Stimulated activated CD8-positive, alpha-beta memory T cell treated with anti-CD3 and anti-CD28 coated beads, Interleukin-12 subunit alpha, Interleukin-12 subunit beta, amount 100 ng/mL, for 4 hours (primary cell): ENCODE measurements around the gene EPHA4.

Experiments
- DNase-seq: peaks from one replicate; pipeline ENCODE4 v3.0.0-alpha.2; 2020; ENCODE audit warnings: low read depth

The EPHA4 gene

DNA sequence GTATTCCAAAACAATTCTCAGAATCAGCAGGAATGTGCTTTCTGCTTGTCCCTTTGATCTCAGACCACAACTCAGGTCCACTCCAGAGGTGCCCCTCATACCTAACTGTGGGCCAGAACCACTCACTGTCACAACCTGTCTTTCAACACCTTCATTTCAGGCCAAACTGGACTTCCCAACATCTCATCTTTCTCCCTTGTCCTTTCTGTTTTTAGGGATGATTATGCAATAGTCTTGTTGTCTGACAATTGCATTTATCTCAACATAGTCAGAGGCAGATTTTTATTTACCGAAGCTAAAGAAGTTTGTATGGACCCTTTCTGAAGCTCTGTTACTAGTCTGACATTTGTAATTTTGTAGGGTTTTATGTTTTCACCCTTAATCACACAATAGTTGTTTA is 95.9 kb downstream of the EPHA4 start:
- no peak for DNase-seq

GRCh38 chr2:221473451-221473850 is 98.7 kb downstream of the EPHA4 start:
- DNase-seq: no peak

DNA sequence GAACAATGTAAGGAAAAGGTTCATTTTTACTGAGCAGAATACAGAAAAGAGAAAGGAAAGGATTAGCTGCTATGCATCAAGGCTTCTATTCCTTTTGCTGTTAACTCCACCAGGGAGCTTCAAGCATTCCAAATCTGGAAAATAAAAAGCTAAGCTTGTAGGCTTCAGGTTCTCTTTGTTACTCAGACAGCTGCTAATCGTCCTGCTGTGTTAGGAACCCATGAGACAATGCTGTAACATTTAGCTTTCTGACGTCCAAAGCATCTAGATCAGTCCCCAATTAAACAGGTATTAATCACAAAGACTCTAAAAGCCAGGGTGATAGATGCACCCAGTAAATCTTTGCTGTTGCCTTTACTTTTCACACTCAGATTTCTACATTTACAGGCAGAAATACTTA is 103.8 kb downstream of the EPHA4 start:
- no peak for DNase-seq

DNA sequence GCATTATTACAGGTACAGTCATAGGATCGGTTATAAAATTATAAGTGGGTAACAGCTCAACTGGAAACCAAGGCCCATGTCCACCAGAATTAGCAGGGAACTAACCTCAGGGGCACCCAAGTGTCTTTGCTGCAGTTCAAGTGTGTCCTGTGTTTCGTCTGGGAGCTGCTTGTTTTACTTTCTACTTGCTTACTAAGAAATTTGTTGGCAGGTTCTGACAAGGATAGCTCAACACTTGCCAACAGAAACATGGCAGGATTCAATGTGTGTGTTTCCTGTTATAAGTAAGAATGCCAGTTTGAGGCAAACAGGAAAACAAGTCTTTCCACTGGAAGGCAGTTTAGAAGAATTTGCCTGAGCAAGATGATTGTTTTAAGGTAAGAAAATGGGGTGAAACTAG is 104.5 kb downstream of the EPHA4 start:
- DNase-seq: no peak

- DNase-seq: no peak
Measured at GRCh38 chr2:221466744-221467143, 105.4 kb downstream of the EPHA4 start.

DNA sequence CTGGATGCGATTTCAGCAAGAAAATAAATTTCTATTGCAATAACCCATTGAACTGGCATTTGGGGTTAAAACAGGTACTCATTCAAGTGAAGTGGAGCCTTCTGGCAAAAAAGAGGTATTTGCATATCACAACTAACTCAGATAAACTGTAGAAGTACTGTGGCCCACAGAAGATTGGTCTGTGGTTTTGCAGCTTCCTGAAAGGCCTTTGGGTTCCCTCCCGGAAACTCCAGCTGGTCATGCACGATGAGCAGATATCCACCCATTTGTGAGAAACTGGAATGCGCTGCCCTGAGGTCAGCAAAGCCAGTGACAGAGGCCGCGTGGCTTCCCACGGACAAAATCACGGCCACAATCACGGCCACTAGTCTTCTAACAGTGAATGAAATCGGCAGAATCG is 106.3 kb downstream of the EPHA4 start:
- no peak for DNase-seq

- no peak for DNase-seq
Measured at GRCh38 chr2:221464971-221465370, 107.1 kb downstream of the EPHA4 start.

- DNase-seq: no peak
Measured at GRCh38 chr2:221463241-221463896, 108.7 kb downstream of the EPHA4 start.

GRCh38 chr2:221461901-221462300 is 110.2 kb downstream of the EPHA4 start:
- DNase-seq: no peak

DNA sequence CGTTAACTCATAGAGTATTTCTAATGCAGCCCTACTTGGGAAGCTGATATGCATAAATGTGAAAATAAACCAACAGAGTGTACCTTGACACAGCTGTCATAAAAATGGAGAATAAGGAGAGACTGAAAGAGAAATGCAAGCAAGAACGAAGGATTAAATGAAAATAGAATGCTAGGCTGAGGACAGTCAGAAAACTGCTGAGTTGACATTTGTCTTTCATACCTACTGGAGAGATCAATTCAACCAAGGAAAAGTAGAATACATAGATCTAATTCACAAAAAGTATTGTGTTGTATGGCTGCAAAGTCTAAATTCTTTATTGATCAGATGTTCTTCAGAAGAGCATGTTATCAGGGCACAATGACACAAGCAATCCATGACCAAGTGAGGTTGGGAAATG is 112.0 kb downstream of the EPHA4 start:
- DNase-seq: no peak

DNA sequence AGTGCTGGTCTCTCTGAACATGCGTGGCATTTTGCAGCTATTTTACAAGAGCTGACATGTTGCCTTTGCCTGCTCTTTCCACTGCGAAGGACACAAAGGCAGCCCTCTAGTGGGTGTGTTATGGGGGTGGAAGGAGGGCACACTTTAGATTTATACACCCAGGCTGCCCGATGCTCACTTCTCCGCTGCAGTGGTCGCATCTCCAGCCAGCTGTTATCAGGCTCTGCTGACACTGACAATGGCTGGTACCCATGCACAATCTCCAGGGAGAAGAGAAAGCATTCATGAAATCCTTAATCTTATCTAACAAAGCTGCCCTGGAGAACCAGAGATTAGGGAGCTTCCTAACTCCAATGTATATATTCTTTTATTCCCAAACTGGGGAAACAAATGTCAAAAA is 113.5 kb downstream of the EPHA4 start:
- DNase-seq: no peak

DNA sequence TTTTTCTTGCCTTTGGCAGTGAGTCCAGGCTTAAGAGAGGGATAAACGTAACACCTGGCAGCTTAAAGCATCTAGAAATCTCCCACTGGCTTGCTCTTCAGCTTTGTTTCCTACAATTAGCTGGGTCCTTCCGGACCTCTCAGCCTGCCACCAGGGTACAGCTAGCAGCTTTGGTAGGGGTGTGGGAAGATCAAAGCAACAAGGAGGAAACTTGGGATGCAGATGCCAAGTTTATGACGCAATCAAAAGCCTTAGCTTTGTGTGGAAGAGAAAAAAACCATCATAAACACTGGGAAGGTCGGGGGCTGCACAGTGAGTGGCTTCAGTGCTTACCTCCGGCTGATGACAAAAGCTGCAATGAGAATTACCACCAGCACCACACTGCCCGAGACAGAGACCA is 116.9 kb downstream of the EPHA4 start:
- DNase-seq: no peak

GRCh38 chr2:221454459-221455105 is 117.5 kb downstream of the EPHA4 start:
- no peak for DNase-seq

DNA sequence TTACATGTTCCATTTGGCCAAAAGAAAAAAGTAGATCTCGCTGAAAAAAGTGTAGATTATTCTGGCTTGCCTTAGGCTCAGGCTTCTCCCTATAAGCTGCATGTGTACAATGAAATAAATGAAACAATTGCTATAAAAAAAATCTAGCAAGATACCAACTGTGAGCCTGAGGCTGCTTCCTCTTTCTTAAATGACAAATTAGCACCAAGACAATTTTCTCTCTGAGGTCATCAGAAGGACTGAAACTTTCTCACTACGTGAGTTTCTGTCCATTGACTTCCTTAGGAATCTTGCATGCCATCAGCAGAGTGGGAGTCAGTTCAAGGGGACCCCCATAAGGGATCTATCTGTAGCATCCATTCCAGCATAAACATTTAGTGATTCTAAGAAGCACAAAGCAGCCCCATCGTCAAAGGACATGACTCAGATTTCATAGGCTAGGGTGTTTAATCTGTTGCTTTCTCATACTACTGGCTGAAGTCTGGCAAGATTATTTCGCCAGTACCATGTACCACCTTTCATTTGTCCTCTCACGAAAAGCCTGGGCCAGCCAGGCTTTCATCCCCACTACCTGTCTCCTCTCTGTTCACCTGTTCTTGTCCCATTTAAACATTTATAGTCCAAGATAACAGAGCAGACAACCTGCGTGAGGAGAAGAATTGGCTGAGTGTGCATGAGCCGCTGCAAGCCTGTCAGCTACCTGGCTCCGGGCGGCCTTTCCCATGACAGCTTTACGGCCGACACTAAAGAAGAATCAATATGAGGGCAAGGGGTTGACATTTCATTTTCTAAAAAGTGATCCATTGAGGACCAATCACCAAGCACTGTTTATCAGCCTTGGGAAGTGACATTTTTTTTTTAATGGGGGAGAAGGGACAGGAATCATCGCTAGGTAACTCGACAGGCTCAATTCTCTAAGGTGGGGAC is 120.0 kb downstream of the EPHA4 start:
- DNase-seq: no peak

- DNase-seq: no peak
Measured at GRCh38 chr2:221450280-221450679, 121.8 kb downstream of the EPHA4 start.

DNA sequence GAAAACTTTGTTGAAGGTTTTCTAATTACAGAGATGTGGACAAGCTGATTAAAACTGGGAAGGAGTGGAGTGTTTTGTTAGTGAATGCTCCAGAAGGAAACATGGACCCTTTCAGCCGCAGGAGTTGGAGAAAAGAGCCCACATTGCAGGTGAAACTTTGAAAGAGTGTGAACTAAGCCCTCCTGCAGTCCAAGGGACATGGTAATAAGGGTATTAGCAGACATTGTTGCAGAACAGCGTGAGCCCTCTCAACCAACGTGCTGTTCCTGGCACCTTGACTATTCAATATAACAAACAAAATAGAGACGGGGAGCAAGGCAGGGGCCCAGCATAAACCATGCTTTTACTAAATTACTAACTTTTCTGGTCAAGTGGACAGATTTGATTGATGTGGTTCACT is 122.7 kb downstream of the EPHA4 start:
- no peak for DNase-seq

- DNase-seq: no peak
Measured at GRCh38 chr2:221448844-221449390, 123.2 kb downstream of the EPHA4 start.

DNA sequence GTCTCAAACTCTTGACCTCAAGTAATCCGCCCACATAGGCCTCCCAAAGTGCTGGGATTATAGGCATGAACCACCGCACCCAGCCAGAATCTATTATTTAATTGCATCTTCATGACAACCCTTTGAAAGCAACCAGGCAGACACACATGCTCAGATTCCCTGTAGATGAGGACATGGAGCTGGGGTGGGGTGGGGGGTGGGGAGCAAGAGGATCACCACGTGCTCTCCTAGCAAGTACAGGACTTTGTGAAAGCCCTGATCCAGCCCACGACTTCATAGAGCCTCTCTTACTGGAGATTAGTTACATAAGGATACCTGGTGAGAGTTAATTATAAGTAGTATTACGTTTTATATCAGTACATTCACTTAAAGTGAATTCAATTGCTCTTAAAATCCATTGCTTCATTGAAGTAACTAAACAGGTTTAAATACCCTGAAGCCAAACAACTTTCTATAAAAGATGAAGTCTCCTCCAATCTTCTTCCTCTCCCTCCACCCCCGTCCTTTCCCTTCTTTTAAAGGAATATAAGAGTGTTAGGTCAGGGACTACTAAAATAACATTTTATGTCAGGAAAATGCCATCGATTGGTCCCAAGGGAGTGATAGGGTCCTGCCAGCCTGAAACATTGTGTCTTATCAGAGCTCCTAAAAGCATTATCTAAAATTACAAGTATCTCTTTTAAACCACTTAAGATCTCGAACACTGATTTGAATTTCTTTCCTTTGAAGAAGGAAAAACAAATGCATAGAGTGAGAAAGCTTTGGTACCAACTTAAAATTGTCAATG is 123.9 kb downstream of the EPHA4 start:
- DNase-seq: no peak

GRCh38 chr2:221447310-221447709 is 124.8 kb downstream of the EPHA4 start:
- DNase-seq: no peak

GRCh38 chr2:221446140-221446539 is 126.0 kb downstream of the EPHA4 start:
- DNase-seq: no peak

DNA sequence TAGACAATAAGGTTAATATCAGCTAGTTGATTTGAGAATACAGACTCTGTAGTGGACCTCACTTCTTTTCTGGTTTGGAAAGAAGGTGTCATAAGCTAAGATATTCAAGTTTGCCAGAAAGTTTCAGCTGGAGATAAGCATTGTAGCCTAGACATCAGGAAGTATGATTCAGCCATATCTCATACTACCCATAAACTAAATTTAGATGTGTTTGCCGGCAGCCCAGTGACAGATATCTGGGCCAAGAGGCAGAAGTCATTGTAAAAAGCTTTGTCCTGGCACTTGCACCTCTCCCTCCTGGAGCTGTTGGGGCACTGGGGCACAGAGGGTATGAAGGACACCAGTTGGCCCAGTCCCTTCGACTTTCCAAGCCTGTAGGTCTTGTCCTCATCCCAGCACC is 128.0 kb downstream of the EPHA4 start:
- DNase-seq: no peak

DNA sequence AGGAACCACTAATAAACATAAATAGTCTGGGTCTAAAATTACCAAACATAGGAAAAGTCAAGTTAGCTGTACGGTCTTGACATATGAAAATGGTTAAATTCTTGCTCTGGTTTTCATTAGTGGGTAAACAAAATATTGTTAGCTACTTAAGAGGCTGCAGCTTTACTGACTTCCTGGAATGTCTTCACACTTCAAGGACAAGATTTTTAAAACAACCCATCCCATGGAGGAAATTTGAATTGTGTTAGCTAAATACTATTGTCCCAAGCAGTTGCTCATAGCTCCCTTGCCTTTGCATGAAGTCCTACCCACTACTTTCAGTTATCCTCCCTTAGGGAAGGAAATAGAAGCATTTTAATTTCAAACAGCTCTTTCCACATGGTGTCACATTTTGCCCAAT is 128.5 kb downstream of the EPHA4 start:
- DNase-seq: no peak
